ENCODE data around the gene NPAS2.

NPAS2 gene

DNA sequence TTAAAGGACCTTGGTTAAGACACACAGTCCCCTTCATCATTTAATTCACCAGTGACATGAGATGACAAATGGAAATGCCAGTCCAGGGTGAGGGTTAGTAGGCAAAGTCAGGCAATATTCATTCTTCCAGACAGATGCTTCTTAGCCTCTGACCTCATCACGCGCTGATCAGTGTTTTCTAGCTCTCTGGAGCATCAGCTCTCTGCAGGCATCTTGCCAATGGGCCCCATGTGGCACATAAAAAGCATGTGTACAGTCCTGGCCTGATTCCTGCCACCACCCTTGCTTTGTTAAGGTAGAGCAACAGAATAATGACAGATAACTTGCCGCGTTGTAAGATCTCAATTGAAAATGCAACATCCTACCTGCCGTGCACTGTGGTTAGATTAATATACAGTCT, 20.3 kb upstream of the NPAS2 start:
- no peak for DNase-seq

- DNase-seq = no peak
These were observed 19.0 kb upstream of the NPAS2 start for GRCh38 chr2:100800915-100801314.

DNA sequence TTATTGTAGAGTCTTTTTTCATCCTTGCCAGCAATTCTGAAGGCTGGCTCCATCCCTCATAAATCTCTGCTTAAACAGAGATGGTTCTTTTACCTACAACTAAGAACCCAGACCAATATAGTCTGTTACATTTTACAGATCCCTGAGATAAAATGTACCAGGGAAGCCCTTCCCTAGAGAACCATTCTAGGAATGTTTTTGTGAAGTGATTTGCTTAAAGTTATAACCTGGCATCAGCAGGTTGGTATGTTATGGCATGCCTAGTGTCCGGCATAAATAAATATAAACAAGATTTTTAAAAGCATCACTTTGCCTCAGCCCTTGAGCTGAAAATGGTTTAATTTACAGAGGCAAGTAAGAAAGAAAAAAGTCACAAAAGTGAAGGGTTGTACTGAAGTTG, 18.5 kb upstream of the NPAS2 start:
- no peak for DNase-seq

GRCh38 chr2:100802066-100802465, 17.9 kb upstream of the NPAS2 start:
- no peak for DNase-seq

- no peak for DNase-seq
These were observed 16.6 kb upstream of the NPAS2 start for GRCh38 chr2:100803334-100803733.

GRCh38 chr2:100806550-100806949, 13.4 kb upstream of the NPAS2 start:
- no peak for DNase-seq

DNA sequence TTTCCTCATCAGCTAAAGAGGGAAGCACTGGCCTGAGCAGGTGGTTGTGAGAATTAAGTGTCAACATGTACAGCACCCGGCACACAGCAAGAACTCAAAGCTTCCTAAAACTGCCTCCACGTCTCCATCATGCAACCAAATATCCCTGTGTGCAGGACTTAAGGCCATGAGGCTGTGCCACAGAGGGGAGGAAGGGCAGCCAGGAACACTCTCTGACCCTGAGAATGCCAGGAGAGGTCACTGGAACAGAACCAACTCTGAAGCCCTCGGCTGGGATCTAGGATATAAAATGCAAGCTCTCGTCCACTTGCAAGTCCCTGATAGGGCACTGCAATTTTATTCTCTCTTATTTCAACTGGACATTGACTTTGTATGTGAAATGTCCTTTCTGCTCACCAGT, 12.2 kb upstream of the NPAS2 start:
- no peak for DNase-seq

GRCh38 chr2:100808582-100808981, 11.4 kb upstream of the NPAS2 start:
- DNase-seq = no peak

GRCh38 chr2:100809506-100809905, 10.4 kb upstream of the NPAS2 start:
- no peak for DNase-seq

- no peak for DNase-seq
These were observed 9.3 kb upstream of the NPAS2 start for GRCh38 chr2:100810603-100811145.

DNA sequence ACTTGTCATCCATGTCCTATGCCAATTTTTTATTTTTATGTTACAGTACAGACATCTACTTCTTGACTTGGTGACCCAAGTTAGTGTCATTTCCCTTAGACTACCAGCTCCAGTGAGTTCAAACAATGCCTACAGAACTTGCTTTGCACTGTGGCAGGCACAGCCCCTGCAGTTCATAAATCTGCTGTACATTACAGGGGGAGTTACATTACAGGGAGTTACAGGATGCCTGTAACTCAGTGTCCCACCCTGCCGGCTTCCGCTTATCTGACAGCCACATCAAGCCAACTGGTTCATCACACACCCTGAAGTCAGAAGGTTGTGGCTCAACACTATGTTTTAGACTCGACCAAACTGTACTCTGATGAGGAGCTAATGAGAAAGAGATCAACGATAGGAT, 7.8 kb upstream of the NPAS2 start:
- no peak for DNase-seq

DNA sequence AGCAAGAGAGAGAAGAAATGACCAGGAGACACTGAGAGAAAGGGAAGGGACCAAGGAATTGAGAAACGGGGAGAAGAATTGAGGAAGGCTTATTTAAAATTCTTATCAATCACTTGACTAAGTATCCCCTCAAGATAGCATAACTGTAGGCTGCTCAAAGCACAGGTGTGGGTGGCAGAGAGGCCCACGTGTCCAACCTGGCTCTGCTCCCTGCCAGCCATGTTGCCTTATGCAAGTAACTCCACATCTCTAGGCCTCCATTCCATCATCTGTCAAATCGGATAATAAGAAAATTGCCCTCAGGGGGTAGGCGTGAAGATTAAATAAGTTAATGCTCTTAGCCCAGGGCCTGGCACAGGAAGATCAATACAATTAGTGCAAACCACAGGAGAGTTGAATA, 7.4 kb upstream of the NPAS2 start:
- DNase-seq = no peak

DNA sequence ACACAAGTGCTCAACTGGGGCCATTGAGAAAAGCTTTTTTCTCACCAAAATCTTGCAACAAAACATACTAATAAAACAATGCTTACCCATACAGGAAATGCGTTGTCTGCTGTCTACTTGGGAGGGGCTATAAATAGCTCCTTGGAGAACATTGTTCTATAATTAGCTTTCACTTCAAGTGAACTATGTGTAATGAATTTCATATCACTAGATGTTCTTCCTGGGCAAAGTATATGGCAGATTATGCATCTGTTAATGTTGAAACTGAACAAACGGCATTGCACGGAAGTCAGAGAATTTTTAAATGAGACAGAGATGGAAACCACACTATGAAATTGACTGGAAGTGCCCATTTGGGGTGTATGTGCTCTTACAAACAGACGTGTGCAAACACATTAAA, 6.4 kb upstream of the NPAS2 start:
- no peak for DNase-seq

DNA sequence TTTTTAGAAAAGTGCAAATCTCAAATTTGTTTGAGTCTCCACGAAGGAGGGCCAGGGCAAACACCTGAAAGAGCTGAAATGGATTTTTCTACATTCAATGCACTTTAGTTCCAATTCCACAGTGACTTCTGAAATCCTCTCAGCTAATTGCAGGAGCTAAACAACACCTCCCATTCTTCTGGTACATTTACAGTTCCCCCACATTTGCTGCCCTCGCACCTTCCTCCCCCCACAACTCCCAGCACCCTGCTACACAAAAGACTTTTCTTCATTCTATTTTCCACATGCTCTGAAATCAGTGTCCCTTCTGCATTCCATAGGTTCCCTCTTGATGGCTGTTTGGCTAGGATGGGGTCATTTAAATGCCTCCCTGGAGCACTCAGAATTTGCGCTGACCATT, 5.9 kb upstream of the NPAS2 start:
- no peak for DNase-seq

GRCh38 chr2:100814453-100814852, 5.5 kb upstream of the NPAS2 start:
- no peak for DNase-seq

GRCh38 chr2:100817388-100817985, 2.5 kb upstream of the NPAS2 start:
- no peak for DNase-seq

DNA sequence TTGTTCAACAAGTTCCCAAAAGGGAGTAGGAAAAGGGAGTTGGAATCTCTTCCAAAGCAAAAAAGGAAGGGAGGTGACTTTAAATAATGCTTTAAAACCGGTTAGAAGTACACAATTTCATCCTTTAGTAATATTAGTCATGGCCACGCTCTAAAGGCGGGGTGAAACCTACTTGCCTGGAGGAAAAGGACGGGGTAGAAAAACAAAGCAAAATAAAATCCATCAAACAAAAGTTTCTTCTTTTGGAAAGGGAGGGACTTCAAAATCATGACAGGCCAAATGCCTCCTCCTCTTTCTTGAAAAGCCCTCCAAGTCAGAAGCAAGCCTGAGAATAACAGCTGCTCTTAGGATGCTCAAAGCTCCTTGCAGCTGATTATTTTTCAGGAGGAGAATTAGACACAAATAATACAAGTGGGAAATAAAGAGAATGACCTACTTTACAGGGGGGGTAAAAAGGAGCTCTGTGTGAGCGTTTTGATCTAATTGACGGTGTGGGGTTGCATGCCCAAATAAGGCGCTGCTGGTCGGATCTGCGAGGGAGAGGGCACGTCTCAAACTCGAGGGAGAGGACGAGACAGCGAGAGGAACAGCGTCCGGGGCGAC, 1.8 kb upstream of the NPAS2 start:
- DNase-seq = no peak

DNA sequence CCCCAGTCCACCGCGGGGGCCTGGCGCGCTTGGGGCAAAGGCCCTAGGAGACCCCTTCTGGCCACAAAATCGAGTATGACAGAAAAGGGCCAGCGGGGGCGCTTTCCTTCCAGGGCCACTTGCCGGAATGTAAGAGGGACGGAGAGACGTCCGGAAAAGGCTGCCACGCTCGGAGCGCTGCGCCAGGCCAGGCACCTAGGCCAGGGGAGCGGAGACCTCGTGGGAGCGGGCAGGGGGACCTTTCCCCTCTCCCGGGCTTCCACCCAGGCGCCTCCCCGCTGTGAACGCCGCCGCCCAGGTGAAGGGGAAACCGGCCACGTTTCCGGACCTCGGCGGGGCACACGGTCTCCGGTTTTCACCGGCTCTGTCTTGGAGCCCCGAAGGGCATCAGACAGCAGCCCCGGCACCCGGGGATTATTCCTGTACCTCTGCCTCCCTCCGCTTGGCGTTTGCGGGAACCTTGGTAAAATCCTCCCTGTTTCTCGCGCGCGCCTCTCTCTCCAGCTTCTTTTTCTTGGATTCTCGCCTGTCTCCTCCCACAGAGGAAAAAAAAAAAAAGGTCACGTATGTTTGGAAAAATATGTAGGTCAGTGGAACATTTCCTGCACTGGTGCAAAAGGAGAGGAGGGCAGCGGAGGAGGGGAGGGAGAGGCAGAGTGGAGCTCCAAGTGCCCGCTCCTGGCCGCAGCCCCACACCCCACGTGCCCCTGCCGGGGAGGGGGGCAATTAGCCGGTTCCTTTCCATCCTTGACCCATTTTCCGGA, 1.2 kb upstream of the NPAS2 start:
- DNase-seq = no peak

- DNase-seq = no peak
These were observed 259 bp downstream of the NPAS2 start for GRCh38 chr2:100820273-100820522.

- no peak for DNase-seq
These were observed 750 bp downstream of the NPAS2 start for GRCh38 chr2:100820523-100821254.

- DNase-seq = no peak
These were observed 1.4 kb downstream of the NPAS2 start for GRCh38 chr2:100821255-100821910.

GRCh38 chr2:100821911-100822265, 1.9 kb downstream of the NPAS2 start:
- DNase-seq = no peak

- DNase-seq = no peak
These were observed 2.8 kb downstream of the NPAS2 start for GRCh38 chr2:100822587-100823248.

All from NCI-H1436 treated with DMSO at 0.1 percent for 48 hours (cell line).